GM19467 (cell line): ENCODE data around the gene PRRG3.

Experiments
- ATAC-seq: cut with Tn5 transposase; IDR thresholded peaks from one replicate; pipeline ENCODE4 v1.9.1; 2021; ENCODE audit warnings: mild to moderate bottlenecking, moderate library complexity; ENCODE audit not compliant: unreplicated experiment

PRRG3 gene

DNA sequence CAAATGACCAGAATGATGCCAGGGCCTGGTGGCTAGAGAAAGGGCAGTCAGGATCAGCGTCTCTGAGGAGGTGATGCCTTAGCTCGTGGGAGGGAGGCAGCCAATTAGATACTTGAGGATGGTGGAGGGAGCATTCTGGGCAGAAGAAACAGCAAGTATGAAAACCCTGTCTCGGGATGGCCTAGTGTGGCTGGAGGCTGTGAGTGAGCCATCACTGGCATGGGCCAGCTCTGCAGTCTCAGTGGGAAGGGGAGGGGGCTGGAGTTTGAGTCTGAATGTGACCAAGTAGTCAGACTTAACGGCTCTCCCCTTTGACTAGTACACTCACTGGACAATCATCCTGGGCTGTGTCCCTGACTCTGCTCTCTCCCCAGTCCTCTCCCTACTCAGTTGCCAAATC lies 46.3 kb downstream of the PRRG3 start:
- ATAC-seq: no peak

DNA sequence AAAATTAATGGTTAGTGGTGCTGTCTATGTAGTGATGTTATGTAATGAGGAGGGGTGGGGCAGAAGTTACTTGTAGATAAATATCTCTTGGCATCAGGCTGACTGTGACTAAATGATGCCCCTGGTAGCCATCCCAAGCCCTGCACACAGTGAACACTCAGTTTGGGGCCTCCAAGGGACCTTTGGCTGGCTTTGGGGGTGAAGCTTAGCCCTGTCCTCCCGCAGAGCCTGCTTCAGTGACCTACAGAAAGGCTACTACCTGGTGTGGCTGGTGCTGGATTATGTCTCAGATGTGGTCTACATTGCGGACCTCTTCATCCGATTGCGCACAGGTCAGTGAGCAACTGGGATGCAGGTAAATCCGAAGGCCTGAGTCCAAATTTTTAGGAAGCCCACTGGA lies 47.1 kb downstream of the PRRG3 start:
- ATAC-seq: no peak

DNA sequence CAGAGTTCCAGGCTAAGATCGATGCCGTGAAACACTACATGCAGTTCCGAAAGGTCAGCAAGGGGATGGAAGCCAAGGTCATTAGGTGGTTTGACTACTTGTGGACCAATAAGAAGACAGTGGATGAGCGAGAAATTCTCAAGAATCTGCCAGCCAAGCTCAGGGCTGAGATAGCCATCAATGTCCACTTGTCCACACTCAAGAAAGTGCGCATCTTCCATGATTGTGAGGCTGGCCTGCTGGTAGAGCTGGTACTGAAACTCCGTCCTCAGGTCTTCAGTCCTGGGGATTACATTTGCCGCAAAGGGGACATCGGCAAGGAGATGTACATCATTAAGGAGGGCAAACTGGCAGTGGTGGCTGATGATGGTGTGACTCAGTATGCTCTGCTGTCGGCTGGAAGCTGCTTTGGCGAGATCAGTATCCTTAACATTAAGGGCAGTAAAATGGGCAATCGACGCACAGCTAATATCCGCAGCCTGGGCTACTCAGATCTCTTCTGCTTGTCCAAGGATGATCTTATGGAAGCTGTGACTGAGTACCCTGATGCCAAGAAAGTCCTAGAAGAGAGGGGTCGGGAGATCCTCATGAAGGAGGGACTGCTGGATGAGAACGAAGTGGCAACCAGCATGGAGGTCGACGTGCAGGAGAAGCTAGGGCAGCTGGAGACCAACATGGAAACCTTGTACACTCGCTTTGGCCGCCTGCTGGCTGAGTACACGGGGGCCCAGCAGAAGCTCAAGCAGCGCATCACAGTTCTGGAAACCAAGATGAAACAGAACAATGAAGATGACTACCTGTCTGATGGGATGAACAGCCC lies 48.6 kb downstream of the PRRG3 start:
- ATAC-seq: no peak

DNA sequence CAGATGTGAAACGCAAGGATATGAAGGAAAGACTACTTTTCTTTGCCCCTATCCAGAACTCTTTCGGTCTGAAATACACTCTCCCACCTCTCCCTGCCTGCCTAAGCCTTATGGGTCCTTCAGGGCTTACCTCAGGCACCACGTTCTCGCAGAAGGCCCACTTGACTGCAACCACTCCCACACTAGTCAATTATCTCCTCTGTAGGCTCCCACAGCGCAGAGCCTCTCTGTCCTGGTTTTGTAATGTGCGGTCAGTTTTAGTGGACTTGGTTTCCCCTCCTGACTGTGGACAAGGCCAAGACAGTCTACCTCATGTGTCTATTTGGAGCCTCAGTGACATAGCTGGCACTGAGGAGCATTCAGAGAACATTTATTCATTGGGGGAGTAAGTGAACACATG lies 50.4 kb downstream of the PRRG3 start:
- ATAC-seq: no peak

DNA sequence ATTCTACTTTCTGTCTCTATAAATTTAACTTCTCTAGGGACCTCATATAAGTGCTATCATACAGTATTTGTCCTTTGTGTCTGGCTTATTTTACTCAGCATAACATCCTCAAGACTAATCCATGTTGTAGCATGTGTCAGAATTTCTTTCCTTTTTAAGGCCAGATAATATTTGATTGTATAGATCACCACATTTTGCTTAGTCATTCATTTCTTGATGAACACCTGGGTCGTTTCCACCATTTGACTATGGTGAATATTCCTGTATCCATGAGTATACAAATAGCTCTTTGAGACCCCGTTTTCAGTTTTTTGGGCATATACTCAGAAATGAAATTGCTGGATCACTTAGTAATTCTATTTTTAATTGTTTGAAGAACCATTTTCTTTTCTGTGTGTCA lies 51.2 kb downstream of the PRRG3 start:
- no peak for ATAC-seq

DNA sequence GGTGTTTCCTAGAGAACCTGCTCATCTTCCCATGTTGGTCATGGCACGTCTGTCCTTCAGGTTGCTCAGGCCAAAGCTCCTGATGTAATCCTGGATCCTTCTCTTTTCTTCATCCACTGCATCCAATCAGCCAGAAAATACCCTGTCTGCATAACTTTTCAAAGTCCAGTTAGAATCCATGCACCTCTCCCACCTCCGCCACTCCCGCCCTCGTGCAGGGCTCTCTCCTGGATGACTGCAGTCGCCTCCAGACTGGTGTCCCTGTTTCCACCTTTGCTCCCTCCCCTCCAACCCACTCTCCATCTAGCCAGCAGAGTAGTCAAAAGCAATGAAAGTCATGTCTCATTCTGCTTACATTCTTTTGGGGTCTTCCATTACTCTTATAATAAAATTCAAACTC lies 55.3 kb downstream of the PRRG3 start:
- ATAC-seq: no peak

DNA sequence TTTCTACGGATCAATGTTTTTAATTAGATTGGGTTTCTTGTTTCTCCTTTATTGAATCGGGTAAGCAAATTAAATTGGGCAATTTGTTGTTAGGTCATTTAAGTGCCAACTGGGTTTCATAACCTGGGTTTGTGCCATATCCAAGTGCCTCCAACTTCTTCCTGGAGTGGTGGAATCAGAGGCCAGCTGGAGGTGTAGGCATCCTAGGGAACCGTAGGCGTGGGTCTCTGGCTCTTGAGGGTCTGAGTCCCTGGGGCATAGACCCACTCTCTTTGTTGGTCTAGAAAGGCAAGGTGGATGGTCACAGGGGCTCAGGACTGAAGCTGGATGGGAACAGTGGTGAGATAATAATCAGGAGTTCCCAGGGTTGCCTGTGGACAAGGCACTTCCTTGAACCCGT lies 57.6 kb downstream of the PRRG3 start:
- ATAC-seq: no peak

DNA sequence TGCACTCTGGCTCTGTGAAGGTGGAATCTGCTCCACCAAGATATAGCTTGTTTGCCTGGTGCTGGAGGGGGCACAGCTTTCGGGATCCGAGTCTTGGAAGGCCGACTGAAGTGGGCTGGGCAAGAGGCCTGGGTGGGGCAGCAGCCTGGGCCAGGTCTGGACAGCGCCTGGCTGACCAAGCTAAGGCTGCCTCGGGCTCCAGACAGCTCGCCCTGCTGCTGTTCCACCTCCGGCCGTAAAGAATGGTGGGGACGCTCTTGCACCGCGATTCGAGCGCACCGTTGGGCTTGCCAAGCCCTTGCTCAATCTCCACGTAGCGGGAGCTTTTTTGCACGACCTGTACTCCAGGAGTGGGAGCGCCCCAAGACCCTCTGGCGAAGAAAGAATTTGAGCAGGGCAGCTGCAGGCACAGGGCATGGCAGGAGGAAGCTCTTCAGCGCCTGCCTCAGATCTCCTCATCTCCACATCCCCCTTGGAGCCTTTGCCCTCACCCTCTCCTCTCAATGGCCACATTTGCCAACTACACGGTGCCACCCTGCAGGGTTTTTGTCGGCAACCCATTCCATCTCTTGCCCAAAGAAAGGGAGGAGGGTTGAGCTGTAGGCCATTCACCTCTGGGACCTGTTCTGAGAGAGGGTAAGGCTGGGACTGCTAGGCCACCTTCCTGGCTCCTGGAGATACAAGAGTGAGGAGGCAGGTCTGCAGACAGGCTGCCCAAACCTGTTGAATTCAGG lies 58.2 kb downstream of the PRRG3 start:
- ATAC-seq: peak; percentile 63

DNA sequence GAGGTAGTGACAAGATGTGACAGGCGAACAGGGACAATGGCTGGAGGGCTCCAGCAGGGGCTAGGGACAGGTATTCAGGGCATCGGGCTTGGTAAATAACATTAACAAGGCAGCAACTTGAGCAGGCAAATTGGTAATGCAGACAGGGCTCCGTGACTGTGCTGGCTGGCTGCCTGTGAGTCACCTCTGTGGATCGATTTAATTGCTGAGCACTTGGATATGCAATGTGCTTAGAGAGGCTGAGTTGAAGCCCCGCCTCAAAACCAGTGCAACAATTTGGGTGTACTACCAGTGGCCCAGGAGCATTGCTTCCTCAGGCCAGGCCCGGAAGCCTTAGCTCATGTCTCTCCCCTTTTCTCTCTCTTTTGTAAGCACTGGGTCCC lies 58.8 kb downstream of the PRRG3 start:
- ATAC-seq: no peak

DNA sequence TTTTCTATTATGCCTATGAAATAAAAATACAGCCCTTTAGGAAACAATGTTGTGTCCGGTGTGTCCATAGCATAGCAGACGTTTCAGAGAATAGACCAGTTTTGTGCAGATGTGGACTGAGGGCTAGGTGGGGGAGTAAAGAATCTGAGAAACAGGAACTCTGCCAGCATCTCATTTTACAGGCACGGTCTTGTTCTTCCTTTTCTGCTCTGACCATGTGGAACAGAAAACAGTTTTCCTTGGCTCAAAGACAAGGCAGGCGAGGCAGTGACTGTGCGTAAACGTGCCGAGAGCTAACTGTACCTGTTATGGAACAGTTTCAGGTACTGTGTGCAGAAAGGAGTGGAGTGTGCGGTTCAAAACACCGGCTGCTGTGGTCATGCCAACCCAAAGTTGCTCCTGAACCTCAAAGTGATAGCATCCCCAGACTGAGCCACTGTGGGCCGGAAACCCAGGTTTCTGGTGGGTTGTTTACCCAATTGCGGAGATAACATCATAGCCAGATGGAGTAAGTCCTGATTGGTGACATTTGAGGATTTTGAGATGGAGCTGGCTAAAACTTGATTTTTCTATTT lies 59.5 kb downstream of the PRRG3 start:
- ATAC-seq: no peak
